HTR-8/SVneo (cell line): ENCODE data around the gene TP53BP2.
"Not testable (repeated sequence)": the region's sequence is repeated elsewhere in the genome, so short reads cannot be mapped to it uniquely, and the experiment has no call there.

Experiments
- DNase-seq: peaks from one replicate; pipeline ENCODE4 v3.0.0; 2011; ENCODE audit warnings: low spot score, mixed read lengths; ENCODE audit not compliant: insufficient read length
- FAIRE-seq: peaks from 2 replicates; lab custom pipeline; 2011; peaks lifted over from hg19 to GRCh38; lab: Jason Lieb, UNC

Gene TP53BP2

GRCh38 chr1:223859058-223859457 lies 13.3 kb upstream of the TP53BP2 start:
- DNase-seq (no peak), FAIRE-seq (no peak)

GRCh38 chr1:223856386-223856785 lies 10.6 kb upstream of the TP53BP2 start:
- DNase-seq (no peak), FAIRE-seq (no peak)

GRCh38 chr1:223853748-223854147 lies 8.0 kb upstream of the TP53BP2 start:
- no peak for FAIRE-seq
- no peak for DNase-seq

GRCh38 chr1:223853275-223853674 lies 7.5 kb upstream of the TP53BP2 start:
- DNase-seq = no peak
- no peak for FAIRE-seq

- no peak for FAIRE-seq
Observed at GRCh38 chr1:223852337-223852736, 6.6 kb upstream of the TP53BP2 start.

GRCh38 chr1:223849352-223850254 lies 3.9 kb upstream of the TP53BP2 start:
- FAIRE-seq (no peak), DNase-seq (no peak)

More at GRCh38 chr1:223852337-223852736, 6.6 kb upstream of the TP53BP2 start:
- no peak for DNase-seq

GRCh38 chr1:223848536-223848935 lies 2.8 kb upstream of the TP53BP2 start:
- DNase-seq = no peak
- FAIRE-seq = no peak

GRCh38 chr1:223847781-223848345 lies 2.1 kb upstream of the TP53BP2 start:
- FAIRE-seq = no peak
- DNase-seq = no peak

GRCh38 chr1:223845037-223845809 lies 524 bp downstream of the TP53BP2 start:
- no peak for FAIRE-seq
- DNase-seq = peak; percentile 41

- no peak for FAIRE-seq
- DNase-seq = no peak
Observed at GRCh38 chr1:223844787-223845036, 1.0 kb downstream of the TP53BP2 start.

- DNase-seq = no peak
- FAIRE-seq = no peak
Observed at GRCh38 chr1:223843934-223844786, 1.6 kb downstream of the TP53BP2 start.

GRCh38 chr1:223842784-223843183 lies 3.0 kb downstream of the TP53BP2 start:
- no peak for DNase-seq

GRCh38 chr1:223841977-223842623 lies 3.6 kb downstream of the TP53BP2 start:
- FAIRE-seq, DNase-seq: not testable (repeated sequence)

More at GRCh38 chr1:223842784-223843183, 3.0 kb downstream of the TP53BP2 start:
- no peak for FAIRE-seq

- FAIRE-seq = no peak
- no peak for DNase-seq
Observed at GRCh38 chr1:223840254-223840653, 5.5 kb downstream of the TP53BP2 start.

- DNase-seq (no peak), FAIRE-seq (no peak)
Observed at GRCh38 chr1:223838125-223838854, 7.5 kb downstream of the TP53BP2 start.

- FAIRE-seq (no peak), DNase-seq (no peak)
Observed at GRCh38 chr1:223837687-223838086, 8.1 kb downstream of the TP53BP2 start.

- no peak for FAIRE-seq
- DNase-seq = no peak
Observed at GRCh38 chr1:223837206-223837605, 8.5 kb downstream of the TP53BP2 start.

- no peak for FAIRE-seq
- no peak for DNase-seq
Observed at GRCh38 chr1:223836586-223836985, 9.2 kb downstream of the TP53BP2 start.

GRCh38 chr1:223835754-223836153 lies 10.0 kb downstream of the TP53BP2 start:
- DNase-seq (no peak), FAIRE-seq (no peak)
